Activated T-helper 1 cell treated with Interleukin-2 at 50 U/mL for 16 hours (primary cell): ENCODE measurements around the gene UPF2.
"Not testable (repeated sequence)": the region's sequence is repeated elsewhere in the genome, so short reads cannot be mapped to it uniquely, and the experiment has no call there.

ENCODE experiments used
- DNase-seq: peaks from one replicate; pipeline ENCODE4 v3.0.0-alpha.2; 2020; ENCODE audit warnings: low read depth

Gene UPF2

GRCh38 chr10:12042797-12043651 is at the start of gene UPF2:
TSS of gene UPF2 (minus strand) at chr10:12042809. CDS start at chr10:12035423, 7,386 bp downstream.
- DNase-seq, result peak; percentile 95

- DNase-seq, result no peak
Measured at GRCh38 chr10:12091421-12091820, 48.8 kb upstream of the UPF2 start.

- DNase-seq, result no peak
Measured at GRCh38 chr10:12088919-12089318, 46.3 kb upstream of the UPF2 start.

- no peak for DNase-seq
Measured at GRCh38 chr10:12081879-12082557, 39.4 kb upstream of the UPF2 start.

- no peak for DNase-seq
Measured at GRCh38 chr10:12081470-12081869, 38.9 kb upstream of the UPF2 start.

GRCh38 chr10:12077580-12078180 is 35.1 kb upstream of the UPF2 start:
- DNase-seq, result no peak

- DNase-seq, result no peak
Measured at GRCh38 chr10:12073526-12073925, 30.9 kb upstream of the UPF2 start.

GRCh38 chr10:12071441-12071840 is 28.8 kb upstream of the UPF2 start:
- DNase-seq, result not testable (repeated sequence)

GRCh38 chr10:12068449-12069269 is 26.1 kb upstream of the UPF2 start, which contains the start of gene DHTKD1:
TSS of gene DHTKD1 (plus strand) at chr10:12068954. CDS start at chr10:12069034, 80 bp downstream.
- peak; percentile 98 for DNase-seq

- no peak for DNase-seq
Measured at GRCh38 chr10:12067336-12067735, 24.7 kb upstream of the UPF2 start.

GRCh38 chr10:12063483-12063818 is 20.8 kb upstream of the UPF2 start:
- DNase-seq, result no peak

GRCh38 chr10:12062754-12063482 is 20.3 kb upstream of the UPF2 start:
- DNase-seq, result no peak

GRCh38 chr10:12061124-12061523 is 18.5 kb upstream of the UPF2 start:
- no peak for DNase-seq

GRCh38 chr10:12056748-12057147 is 14.1 kb upstream of the UPF2 start:
- DNase-seq, result no peak

GRCh38 chr10:12055732-12056131 is 13.1 kb upstream of the UPF2 start:
- DNase-seq, result no peak

- no peak for DNase-seq
Measured at GRCh38 chr10:12051241-12051640, 8.6 kb upstream of the UPF2 start.

GRCh38 chr10:12050528-12050927 is 7.9 kb upstream of the UPF2 start:
- DNase-seq, result no peak

GRCh38 chr10:12048547-12048946 is 5.9 kb upstream of the UPF2 start:
- no peak for DNase-seq

- DNase-seq, result no peak
Measured at GRCh38 chr10:12045596-12045995, 3.0 kb upstream of the UPF2 start.

GRCh38 chr10:12042409-12042796 is 206 bp downstream of the UPF2 start:
- DNase-seq, result peak; percentile 31

GRCh38 chr10:12041766-12042408 is 722 bp downstream of the UPF2 start:
- no peak for DNase-seq
